PC-9 (cell line): ENCODE data around the gene HYAL1.

Source experiments
- EZH2 ChIP-seq: fragments of 200-600 bp; sonication (generic); IDR thresholded peaks from 2 replicates; pipeline ENCODE4 v1.8.0; 2017; ENCODE audit warnings: antibody characterized with exemption, low read depth
- TF ChIP-seq, protein P1 (sequence below): fragments of 200-600 bp; sonication (generic); conservative IDR thresholded peaks from 2 replicates; pipeline ENCODE4 v1.6.1; 2017; ENCODE audit warnings: mixed run types, antibody characterized with exemption, mild to moderate bottlenecking, moderate library complexity

GRCh38 chr3:50337175-50337861, 33.9 kb upstream of the HYAL1 start:
- no peak for TF ChIP-seq EZH2
- TF ChIP-seq, protein P1, sequence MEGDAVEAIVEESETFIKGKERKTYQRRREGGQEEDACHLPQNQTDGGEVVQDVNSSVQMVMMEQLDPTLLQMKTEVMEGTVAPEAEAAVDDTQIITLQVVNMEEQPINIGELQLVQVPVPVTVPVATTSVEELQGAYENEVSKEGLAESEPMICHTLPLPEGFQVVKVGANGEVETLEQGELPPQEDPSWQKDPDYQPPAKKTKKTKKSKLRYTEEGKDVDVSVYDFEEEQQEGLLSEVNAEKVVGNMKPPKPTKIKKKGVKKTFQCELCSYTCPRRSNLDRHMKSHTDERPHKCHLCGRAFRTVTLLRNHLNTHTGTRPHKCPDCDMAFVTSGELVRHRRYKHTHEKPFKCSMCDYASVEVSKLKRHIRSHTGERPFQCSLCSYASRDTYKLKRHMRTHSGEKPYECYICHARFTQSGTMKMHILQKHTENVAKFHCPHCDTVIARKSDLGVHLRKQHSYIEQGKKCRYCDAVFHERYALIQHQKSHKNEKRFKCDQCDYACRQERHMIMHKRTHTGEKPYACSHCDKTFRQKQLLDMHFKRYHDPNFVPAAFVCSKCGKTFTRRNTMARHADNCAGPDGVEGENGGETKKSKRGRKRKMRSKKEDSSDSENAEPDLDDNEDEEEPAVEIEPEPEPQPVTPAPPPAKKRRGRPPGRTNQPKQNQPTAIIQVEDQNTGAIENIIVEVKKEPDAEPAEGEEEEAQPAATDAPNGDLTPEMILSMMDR, result no peak
